HG03354 (cell line): ENCODE measurements around the gene TMEM116.
"Not testable (repeated sequence)": the region's sequence is repeated elsewhere in the genome, so short reads cannot be mapped to it uniquely, and the experiment has no call there.

Experiments used
- ATAC-seq: cut with Tn5 transposase; IDR thresholded peaks from one replicate; pipeline ENCODE4 v1.9.1; 2021; ENCODE audit warnings: mild to moderate bottlenecking; ENCODE audit not compliant: unreplicated experiment, poor library complexity, severe bottlenecking

The TMEM116 gene

DNA sequence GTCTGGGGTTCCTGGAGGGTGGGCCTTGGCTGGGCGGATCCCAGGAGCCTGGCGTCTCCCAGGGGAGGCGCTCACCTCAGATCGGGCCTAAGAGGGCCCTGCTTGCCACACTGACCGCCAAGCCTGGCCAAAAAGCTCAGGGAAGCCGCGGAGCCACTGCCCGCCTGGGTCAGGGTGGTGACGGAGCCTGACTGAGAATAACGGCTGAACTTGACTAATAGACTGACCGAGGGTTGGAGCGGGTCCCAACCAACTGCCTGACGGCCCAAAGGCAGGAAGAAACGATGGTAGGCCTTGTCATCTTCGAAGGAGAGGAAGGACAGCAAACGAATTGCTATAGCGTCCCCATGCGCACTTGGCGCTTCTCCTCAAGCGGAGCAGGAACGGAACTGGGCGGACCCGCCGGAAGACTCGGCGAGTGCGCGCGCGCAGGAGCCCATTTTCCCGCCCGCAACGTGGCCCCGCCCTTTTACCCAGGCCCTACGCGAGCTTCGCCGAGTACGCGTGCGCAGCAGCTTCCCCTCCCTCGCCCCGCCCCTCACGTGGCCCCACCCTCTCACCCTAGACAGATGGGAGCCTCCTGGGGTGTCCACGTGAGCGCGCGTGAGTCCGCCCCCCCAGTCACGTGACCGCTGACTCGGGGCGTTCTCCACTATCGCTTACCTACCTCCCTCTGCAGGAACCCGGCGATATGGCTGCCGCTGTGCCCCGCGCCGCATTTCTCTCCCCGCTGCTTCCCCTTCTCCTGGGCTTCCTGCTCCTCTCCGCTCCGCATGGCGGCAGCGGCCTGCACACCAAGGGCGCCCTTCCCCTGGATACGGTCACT lies at the start of gene TMEM116, which contains the start of gene ERP29:
TSS of gene TMEM116 (minus strand) at position 391 of the 826 bp plus-strand sequence. CDS start 7,895 bp downstream, outside the sequence.
TSS of gene ERP29 (plus strand) at position 652 of the 826 bp plus-strand sequence. CDS start at position 692, 40 bp downstream.
- ATAC-seq = peak; percentile 72

DNA sequence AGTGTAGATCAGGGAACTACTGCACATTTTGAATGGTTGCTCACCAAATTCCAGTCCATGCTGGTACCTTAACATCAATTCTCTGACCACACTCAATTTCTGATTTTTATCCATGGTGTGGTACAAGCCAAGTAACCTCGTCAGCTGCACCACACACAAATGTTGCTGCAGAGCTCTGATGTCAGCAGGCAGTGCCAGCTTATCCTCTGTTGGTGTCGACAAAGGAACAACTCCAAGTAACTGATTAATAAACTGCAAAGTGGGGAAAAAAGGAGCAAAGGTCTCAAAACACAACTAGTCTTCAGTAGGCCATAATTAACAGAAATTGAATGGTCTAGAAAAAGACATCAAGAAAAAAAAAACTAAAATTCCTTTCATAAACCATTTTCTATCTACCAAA lies 48.2 kb upstream of the TMEM116 start:
- no peak for ATAC-seq

DNA sequence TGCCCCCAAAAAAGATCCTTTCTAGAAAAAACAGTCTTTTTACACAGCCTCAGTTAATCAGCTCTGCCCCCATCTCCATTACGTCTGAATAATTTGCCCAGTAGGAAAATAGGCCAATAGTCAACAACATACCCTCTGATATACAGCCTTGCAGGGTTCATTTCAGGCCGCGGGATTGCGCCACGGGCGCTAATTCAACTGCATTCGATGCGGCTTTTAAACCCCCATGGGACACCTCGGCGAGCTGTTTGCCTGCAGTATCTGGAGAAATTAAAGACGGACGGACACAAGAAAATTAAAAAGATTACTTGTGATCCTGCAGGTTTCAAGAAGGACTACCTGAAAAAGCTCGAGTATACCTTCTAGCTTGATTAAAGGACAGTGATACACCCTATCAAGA lies 36.4 kb upstream of the TMEM116 start:
- ATAC-seq = no peak

DNA sequence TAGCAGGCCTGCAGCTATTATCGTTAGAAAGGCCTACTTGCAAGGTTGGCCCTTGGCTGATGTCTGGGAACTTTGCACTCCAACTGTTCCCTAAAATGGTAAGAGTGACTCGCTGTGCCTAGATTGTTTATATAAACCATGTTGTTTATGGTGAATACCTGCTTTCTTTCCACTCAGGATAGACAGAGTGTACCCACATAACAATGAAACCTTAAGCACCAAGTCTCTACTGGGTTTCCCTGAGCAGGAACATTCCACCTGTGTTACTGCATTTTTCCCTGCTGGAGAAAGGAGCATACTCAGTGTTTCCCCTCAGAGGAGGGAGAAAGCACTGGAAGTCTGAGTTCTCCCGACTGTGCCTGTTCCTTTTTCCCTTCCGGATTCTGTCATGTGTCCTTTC lies 33.0 kb upstream of the TMEM116 start:
- ATAC-seq = no peak

DNA sequence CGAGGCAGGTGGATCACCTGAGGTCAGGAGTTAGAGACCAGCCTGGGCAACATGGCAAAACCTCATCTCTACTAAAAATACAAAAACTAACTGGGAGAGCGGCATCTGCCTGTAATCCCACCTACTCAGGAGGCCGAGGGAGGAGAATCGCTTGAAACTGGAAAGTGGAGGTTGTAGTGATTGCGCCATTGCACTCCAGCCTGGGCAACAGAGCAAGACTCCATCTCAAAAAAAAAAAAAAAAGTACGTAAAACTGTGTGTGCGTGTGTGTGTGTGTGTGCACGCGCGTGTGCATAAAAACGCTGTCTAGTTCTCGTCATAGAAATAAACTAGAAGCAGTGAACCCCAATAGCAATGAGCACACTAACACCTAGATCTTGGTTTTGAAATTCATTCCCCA lies 23.6 kb upstream of the TMEM116 start:
- ATAC-seq = not testable (repeated sequence)

DNA sequence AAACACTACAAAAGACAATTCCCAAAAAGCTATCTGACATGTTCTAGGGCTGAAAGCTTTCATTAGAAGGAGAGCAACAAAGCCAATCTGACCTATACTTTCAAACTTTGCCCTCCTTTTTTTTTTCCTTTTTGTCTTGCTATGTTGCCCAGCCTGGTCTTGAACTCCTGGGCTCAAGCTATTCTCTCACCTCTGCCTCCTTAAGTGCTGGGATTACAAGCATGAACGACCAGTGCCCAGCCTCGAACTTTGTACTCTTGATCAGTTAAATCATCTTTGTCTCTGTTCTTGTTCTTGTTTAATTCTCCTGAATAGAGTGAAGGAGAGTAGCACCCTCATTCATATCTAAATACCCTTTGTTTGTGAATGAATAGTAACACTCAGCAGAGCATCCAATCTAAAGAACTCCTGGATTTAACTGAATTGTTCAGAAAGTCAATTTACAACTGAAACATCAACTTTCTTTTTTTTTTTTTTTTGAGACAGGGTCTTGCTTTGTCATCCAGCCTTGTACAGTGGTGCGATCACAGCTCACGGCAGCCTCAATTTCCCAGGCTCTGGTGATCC lies 22.3 kb upstream of the TMEM116 start:
- no peak for ATAC-seq

DNA sequence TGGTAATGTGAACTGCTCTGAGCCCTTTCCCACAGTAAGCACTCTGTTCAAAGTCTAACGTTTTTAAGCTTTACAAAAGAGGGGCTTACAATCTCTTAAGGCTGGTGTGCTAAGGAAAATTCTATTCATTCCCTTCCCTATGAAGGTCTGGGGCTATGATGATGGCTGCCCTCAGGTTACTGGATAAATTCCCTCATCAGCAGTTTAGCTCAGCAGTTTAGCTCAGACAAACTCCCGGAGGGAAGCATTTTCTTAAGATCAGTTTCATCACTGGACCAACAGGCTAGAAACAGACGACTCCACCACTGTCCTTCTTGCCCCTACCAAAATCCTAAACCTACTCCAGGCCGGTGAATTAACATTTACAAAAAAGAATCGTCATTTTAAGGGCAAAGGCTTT lies 19.3 kb upstream of the TMEM116 start:
- no peak for ATAC-seq

DNA sequence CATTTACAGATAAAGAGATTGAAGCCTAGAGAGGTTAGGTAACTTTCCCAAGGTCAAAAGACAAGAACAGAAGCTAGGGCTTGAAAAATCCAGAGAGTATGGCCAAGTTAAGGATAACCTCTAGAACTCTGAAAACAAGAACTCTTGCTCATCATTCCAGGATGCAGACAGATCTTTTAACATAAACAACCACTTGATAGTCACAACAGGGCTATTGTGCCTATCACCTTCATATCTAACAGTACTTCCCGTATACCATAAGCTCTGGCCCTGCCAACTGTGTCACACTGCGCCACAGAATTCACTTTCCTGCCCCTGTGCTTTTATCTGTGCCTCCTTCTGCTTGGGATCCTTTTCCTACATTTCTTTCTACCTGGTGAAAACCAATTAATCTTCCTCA lies 18.5 kb upstream of the TMEM116 start:
- no peak for ATAC-seq

DNA sequence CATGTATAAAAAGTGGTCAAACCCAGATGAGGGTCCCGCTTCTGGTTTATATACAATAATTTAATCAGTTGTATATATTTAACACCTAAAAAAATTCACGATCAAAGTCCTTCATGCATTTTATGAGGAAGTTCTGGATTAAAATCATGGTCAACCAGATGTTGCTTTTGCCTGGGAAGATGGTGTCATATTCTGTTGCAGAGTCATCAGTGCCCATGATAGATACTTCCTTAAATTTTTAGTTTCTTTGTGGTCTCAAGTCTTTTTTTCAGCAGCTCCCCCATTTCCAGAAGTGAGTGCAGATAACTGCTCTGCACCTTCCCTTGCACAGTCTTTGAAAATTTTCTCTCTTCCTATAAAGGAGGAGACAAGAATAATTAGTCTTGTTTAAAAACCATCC lies 16.3 kb upstream of the TMEM116 start:
- ATAC-seq = no peak

DNA sequence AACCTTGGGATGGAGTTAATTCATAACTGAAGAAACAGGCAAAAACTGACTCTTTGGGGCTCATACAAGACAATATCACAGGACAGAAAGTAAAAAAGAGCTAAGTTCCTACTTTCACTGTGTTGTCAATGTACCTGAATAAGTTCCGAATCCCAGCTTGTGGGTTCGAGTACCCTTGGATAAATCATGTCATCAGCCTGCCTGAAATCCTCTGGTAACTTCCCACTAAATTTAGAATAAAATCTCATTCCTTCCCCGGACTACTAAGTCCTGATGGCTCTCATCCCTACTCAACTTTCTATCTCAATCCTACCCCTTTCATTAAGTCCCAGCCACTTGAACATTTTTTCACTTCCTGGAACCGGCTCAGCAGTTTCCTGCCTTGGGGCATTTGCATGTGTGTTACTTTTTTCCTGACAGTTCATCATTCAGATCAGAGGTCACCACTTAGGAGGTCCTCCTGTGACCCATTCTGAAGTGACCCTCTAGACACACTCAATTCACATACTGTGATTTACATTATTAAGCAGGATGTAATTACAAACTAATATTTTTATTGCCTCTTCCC lies 12.9 kb upstream of the TMEM116 start:
- no peak for ATAC-seq

DNA sequence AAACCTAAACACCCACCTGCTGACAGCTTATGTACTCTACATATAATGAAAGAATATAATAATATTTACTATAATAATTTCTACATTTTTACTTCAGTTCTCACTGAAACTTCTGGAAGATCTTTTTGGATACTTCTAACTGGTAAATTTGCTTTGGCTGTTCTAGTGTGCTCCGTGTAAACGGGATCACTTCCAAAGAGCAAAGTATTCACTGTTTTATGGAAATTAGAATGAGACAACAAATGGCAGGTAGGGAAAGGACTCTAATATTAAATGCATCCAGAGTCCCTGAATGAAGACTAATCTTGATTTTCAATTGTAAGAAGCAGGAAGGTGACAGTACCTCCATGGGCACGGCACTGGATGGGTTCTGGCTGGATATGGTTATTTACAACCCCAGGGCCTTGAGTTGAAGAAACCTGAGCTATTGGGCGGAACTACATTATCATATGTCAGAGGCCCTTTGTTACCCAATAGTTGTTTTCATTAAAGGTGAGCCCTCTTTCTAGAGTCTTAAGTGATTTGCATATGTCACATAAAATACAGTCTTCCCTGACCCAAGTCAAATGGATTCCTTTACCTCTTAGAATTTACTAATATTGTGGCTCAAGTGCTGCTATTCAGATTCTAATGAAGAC lies 10.9 kb upstream of the TMEM116 start:
- no peak for ATAC-seq

DNA sequence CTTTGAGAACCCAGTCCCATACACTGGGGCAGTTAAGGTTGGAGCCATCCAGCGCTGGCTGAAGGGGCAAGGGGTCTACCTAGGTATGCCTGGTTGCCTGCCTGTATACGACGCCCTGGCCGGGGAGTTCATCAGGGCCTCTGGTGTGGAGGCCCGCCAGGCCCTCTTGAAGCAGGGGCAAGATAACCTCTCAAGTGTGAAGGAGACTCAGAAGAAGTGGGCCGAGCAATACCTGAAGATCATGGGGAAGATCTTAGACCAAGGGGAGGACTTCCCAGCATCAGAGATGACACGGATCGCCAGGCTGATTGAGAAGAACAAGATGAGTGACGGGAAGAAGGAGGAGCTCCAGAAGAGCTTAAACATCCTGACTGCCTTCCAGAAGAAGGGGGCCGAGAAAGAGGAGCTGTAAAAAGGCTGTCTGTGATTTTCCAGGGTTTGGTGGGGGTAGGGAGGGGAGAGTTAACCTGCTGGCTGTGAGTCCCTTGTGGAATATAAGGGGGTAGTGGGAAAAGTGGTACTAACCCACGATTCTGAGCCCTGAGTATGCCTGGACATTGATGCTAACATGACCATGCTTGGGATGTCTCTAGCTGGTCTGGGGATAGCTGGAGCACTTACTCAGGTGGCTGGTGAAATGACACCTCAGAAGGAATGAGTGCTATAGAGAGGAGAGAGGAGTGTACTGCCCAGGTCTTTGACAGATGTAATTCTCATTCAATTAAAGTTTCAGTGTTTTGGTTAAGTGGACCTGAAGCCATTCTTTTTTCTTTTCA lies 9.5 kb upstream of the TMEM116 start:
- ATAC-seq = no peak

DNA sequence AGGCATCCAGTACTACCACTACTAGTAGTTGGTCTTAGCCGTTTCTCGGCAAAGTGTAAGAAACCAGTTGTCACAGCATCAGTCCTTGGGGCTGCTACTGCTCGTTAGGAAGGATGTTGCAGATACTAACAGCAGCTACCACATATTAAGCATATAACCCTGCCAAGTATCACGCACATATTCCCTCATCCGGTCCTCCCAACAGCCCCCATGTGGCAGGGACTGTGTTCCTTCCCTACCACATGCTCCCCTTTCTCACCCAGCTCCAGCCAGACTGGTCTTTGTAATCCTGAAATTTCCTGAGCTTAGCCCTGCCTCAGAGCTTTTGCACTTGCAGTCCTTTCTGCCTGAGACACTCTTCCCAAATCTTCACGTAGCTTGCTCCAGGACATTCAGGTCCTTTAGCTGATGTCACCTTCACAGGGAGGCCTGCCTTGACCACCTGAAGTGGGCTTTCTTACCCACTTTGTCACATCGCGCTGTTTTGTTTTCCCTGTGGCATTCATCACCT lies 8.0 kb upstream of the TMEM116 start:
- no peak for ATAC-seq

DNA sequence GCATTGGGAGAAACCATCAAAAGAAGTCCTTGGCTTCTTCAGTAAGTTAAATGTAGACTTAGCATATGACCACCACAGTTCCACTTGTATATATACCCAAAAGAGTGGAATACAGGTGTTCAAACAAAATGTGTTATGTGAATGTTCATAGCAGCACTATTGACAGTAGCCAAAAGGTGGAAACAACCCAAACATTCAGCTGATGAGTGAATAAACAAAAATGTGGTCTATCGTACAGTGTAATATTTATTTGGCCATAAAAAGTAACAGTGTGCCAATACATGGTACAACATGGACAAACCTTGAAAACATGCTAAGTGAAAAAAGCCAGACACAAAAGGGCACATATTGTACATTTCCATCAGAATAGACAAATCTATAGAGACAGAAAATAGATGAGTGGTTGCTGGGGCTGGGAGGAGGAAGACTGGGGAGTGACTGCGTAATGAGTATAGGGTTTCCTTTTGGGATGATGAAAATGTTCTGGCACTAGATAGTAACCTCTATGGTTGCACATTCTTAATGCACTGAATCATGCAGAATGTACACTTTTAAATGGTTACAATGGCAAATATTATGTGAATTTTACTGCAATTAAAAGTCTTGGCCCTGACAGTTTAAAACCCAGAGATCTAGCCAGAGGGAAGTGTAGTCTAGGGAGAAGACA lies 5.7 kb upstream of the TMEM116 start:
- no peak for ATAC-seq

DNA sequence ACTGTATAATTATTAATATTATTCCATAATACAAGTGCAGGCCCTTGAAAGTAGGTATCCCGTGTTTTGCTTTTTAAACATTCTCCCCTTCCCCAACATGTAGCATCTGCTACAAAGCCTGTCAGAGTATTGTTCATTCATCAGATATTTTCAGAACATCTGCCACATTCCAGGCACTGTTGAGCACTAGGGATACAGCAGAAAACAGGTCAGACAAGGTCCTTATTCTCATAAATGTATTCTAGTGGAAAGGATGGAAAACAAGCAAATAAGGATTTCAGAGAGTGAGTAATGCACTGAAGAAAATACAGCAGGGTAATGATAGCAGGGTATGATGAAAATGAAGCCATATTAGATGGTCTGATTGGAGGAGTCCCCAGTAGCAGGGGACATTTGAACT lies 4.1 kb upstream of the TMEM116 start:
- no peak for ATAC-seq

DNA sequence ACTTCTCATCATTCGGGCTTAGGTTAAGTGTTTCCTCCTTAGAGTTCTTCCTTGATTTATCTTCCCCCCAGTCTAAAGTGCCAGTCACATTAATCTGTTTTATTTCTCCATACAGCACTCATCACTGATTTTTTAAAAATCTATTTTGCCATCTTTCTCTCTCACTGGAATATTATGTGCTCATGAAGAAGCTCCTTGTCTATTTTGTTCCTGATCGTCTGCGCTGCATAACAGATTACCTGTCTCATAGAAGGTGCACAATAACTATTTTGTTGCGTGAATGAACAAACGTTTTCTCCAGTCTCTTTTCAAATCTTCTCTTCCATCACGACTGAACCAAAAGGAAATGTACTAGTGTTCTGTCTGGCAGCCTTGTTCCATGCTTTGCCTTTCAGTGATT lies 3.0 kb upstream of the TMEM116 start:
- ATAC-seq = no peak

DNA sequence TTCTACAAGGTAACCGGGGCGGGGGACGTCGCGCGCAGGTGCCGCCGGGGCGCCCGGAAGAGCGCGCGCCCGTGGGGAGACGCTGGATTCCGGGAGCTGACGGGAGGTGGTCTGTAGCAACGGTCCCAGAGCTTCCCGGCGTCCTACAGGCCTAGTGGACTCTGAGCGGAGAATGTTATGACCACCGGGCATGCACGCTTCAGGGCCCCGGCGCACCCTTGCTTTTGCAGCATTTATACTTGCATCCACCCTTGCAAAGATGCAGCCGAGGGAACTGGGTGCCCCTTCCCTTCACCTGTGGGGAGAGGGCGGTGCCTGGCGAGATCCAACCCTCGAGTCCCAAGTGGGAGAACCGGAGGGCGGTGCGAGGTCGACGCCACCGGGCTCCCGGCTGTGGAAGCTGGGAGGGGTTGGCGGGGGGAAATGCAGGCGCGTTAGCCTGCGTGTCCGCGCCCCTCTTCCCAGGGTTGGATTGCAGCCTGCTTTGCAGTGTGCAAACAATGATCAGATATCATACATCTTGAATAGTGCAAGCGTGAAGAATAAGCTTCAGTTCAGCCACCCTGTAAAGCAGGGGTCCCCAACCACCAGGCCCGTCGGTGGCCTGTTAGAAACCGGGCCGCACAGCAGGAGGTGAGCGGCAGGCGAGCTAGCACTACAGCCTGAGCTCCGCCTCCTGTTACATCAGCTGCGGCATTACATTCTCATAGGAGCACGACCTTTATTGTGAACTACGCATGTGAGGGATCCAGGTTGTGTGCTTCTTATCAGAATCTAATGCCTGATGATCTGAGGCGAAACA lies 837 bp upstream of the TMEM116 start:
- peak; percentile 36 for ATAC-seq

DNA sequence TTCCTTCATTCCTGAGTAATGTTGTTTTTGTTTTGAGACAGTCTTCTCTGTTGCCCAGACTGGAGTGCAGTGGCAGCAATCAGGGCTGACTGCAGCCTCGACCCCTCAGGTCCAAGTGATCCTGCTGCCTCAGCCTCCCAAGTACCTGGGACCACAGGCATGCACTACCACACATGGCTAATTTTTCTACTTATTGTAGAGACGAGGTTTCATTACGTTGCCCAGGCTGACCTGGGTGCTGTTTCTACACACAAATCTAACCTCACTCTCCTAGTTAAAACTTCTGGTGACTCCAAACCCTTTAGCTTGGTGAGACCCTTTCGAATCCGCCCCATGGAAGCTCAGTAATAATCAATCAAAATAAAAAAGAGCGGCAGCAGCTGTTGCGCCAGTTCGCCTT lies 1.3 kb downstream of the TMEM116 start:
- no peak for ATAC-seq
